GM21619 (cell line): Measurements from ENCODE around the gene PI4K2B.
"Not testable (repeated sequence)": the region's sequence is repeated elsewhere in the genome, so short reads cannot be mapped to it uniquely, and the experiment has no call there.

ENCODE experiments used
- ATAC-seq: cut with Tn5 transposase; IDR thresholded peaks from one replicate; pipeline ENCODE4 v1.9.1; 2021; ENCODE audit not compliant: unreplicated experiment

The PI4K2B gene

DNA sequence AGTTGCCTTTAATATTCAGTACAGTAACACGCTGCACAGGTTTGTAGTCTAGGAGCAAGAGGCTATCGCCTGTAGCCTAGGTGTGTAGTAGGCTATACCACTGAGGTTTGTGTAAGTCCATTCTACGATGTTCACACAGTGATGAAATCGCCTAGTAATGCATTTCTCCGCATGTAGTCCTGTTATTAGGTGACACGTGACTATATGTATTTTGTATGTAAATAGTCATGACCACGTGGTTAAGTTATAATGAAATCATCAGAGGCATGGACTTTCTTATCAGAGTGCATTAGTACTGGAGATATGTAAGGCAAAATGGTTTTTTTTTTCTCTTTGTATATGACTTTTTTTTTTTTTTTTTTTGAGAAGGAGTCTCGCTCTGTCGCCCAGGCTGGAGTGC lies 68.8 kb downstream of the PI4K2B start:
- ATAC-seq, result no peak

DNA sequence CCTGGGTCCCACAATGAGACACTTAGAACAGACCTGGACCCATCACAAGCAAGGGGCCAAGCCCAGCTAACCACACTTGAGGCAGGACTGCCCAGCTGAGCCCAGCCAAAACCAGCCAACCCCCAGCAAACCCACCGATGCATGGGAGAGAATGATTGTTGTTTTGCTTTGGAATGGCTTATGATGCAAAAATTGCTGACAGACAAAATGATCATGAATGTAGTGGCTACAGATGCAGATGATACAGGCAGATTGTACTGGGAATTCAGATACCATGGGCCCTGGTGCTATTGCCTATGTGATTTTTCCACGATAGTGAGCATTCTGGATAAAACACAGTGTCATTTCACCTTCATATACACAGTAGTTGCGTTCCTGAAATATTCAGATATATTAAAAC lies 69.7 kb downstream of the PI4K2B start:
- no peak for ATAC-seq

DNA sequence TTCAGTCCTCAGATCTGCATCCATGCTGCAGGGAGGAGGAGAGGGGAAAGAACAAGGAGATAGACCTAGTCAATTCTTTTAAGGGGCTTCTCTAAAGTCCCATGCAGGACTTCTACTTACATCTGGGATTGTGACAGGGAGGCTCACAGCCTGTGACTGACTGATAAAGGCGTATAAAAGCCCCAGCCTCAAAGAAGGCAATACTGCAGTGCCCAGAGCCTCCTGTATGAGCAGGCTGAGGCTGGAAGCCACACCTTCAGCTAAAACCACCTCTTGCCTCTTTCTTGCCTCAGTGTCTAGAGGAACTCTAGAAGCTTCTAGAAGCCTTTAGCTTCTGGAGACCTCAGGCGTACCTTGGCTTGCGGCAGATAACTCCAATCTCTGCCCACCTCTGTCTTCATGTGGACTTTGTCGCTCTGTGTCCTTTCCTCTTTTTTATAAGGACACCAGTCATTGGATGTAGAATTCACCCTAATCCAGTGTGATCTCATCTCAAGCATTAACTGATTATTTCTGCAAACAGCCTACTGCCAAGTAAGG lies 72.8 kb downstream of the PI4K2B start:
- no peak for ATAC-seq

DNA sequence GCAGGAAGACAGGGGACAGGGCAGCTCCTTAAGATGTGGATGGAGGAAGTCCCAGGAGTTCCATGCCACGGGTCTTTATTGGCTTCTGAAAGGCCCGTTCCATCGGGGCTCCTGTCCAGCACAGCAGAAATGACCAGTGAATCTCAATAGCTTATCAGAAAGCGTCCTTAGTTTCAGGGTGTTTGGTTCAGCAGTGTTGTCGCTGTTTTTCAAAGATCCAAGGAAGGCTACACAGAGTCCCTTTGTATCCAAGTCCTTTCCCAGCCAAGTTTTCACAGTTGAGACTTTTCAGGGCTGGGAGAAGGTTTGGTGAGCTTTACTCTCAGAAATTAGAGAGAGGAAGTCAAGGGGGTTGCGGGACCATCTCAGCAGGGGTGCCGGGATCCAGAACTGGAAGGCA lies 73.8 kb downstream of the PI4K2B start:
- no peak for ATAC-seq

DNA sequence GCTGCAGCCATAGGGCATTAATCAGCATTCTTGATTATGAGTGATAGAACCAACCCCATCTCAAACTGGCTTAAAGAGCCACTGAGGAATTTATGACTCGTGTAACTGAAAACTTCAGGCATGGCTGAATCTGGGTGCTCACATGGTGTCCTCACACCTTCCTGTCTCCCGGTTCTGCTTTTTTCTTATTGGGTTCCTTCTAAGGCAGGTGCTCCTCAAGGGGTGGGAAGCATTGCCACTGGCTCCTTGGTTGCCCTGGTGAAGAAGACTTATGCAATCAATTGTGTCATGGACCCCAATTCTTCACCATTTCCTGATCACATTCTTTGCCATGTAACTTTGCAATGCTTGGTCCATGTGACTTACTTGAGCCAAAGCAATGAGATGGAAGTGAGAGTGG lies 74.5 kb downstream of the PI4K2B start:
- ATAC-seq, result no peak

DNA sequence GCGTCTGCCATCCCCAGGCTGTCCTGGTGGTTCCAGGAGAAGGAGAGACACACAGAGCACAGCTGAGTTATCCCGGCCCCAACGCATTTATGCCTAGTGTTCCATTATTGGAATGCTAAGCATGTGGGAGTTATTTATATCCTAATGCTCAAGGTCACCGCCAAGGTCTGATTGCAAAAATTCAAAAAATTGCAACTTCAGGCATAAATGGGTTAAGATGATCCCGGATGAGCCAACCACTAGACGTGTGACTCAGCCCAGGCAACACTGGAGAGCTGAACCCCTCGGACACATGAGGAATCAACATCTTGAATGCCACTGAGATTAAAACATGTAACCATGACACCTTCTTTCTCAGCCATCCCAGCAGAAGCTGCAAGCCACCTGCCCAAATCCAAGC lies 74.9 kb downstream of the PI4K2B start:
- ATAC-seq, result no peak

DNA sequence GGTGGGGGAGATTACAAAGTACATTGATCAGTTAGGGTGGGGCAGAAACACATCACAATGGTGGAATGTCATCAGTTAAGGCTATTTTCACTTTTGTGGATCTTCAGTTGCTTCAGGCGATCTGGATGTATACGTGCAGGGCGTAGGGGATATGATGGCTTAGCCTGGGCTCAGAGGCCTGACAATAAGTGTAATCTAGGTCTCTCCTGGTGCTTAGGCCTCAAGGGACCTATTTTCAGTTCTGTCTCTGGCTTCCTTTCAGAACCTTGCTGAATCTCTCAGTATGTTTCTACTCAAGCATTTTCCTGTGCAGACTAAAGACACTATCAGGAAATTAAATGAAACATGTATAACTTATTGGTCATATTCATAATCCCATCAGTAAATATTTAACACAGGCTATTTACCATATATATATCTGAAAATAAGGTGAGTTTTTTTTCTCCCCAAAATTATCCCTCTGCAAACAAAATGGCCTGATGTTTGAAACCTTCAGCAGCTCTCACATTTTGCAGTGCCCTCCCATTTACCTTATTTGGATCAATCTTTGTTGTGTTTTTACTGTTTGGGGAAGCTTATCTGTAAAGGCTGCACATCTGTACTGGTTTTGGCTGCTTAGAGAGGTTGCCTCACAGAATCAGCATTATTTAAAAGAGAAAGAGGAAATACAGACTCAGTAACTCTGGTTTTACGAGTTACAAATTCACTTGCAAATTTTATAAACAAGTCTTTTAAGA lies 76.4 kb downstream of the PI4K2B start:
- peak; percentile 56 for ATAC-seq

DNA sequence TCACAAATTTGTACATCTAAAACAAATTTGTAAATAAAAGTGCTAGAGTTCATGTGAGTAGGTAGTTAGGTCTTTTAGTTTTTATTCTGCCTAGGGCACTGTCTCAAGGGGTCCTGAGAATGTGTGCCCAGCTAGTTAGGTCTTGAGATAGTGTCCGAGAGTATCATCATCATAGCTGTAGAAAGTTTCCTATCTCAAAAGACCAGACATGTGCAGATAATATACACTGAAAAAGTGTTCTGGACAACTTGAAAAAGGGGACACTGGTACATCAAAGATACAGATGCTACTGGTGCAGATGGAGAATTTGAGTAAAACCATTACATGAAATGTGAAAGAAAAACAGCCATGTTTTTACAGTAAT lies 77.0 kb downstream of the PI4K2B start:
- peak; percentile 21 for ATAC-seq

DNA sequence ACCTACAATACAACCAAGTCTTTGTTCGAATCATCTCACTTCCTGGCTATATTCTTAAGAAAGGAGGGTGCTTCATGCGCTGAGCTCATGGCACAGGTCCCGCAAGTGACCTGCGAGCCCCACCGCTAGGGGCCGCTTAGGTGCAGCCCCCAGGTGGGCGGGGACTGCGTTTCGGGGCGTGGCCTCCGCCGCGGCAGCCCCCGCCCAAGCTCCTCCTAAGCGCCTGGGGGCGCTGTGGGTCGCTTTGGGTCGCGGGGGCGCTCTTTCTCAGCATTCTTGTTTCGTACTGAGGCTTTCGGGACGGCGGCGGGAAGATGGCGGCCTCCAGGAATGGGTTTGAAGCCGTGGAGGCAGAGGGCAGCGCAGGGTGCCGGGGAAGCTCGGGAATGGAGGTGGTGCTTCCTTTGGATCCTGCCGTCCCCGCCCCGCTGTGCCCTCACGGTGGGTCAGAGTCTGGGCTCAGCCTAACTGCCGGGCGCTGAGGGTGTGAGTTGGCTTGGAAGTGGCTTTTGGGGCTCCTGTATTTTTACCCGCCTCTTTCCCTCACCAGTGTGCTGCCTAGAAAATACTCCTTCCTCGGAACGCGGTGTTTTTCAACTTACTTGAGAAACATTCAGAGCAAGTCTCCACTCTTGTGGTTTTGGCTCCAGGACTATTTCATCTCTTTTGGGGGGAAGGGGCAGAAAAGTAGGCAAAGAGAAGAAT lies 78.8 kb downstream of the PI4K2B start, which contains the start of gene ZCCHC4:
TSS of gene ZCCHC4 (plus strand) at position 279 of the 705 bp plus-strand sequence. CDS start at position 315, 36 bp downstream.
- ATAC-seq, result peak; percentile 75

DNA sequence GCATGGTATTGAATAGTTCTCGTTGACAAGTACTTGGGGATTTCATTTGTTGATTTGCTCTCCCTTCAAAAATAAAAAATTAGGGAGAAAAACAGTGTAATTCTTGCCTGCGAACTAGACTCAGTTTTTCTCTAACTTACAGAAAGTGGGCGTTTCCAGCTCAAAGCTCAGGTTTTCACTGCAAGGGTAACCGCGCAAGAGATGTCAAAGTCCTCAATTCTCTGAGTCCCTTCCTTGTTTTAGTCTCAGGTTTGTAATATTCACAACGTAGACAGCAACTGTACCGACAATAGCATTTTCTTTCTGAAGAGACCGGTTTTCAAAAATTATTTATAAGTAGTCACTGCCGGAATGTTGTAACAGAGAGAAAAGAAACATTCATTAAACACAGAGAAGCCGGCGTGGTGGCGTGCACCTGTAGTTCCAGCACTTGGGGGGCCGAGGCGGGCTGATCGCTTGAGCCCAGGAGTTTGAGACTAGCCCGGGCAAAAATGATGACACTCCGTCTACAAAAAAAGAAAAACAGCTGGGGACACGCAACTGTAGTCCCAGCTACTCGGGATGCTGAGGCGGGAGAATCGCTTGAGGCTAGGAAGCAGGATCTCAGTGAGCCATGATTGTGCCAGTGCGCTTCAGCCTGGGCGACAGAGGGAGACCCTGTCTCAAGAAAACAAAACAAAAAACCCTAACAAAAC lies 79.5 kb downstream of the PI4K2B start:
- no peak for ATAC-seq

DNA sequence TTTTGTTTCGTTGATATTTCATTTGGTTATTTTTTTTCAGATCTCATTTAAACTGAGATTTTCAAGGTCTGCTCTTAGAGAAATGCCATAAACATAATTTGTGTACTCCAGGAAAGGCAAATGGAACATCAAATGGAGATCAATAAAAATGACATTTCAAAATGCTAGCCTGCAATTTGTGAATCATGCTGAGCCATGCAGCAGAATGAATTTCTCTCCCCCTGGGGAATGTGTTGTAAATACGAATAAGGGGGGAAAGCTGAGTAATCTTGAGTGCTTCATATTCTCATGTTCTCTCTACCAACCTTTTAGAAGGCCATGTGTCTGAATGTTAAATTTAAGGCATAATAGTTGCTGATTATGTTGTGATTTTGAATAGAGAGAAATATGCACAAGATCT lies 86.5 kb downstream of the PI4K2B start:
- ATAC-seq, result no peak

DNA sequence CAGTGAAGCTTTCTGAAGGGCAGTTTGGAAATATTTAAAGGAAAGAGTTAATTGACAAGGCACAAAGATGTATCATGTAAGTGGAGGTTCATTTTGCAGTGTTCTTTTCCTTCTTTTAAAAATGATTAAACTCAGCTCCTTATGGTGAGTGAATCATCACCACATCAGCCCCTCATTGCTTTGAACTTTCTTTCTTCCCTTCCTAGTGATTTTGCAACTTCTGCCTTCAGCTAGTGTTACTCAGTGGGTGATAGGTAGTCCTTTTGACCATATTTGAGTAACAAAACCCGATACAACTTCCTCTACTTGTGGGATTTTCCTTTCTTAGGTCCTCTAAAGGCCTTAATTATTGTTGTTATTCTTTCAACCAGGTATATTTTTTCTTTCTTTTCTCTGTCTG lies 86.9 kb downstream of the PI4K2B start:
- no peak for ATAC-seq

DNA sequence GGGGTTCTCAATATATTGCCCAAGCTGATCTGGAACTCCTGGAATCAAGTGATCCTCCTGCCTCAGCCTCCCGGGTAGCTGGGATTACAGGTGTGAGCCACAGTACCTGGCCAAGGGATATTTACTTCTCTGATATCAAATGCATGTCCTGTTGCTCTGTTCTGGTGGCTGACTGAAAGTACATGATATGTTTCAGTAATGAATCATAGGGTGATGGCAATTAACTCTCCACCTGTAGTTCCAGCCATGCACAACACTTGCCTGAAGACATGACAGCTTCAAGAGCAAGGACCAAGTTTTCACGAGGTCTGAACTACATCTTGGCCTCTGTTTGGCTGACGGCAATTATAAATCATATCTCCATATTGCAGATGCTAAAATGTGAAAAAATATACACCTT lies 87.9 kb downstream of the PI4K2B start:
- no peak for ATAC-seq

DNA sequence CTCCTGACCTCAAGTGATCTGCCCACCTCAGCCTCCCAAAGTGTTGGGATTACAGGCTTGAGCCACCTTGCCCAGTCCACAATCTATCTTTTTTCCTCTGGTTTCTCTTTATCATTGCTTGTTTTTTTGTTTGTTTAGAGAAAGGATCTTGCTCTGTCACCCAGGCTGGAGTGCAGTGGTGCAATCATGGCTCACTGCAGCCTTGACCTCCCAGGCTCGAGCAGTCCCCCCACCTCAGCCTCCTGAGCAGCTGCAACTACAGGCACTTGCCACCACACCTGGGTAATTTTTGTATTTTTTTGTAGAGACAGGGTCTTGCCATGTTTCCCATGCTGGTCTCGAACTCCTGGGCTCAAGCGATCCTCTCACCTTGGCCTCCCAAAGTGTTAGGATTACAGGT lies 94.6 kb downstream of the PI4K2B start:
- not testable (repeated sequence) for ATAC-seq
